HG03571 (cell line): ENCODE data around the gene SGK2.
"Not testable (repeated sequence)": the region's sequence is repeated elsewhere in the genome, so short reads cannot be mapped to it uniquely, and the experiment has no call there.

Source experiments
- ATAC-seq: cut with Tn5 transposase; IDR thresholded peaks from one replicate; pipeline ENCODE4 v1.9.1; 2021; ENCODE audit not compliant: unreplicated experiment

Gene SGK2

DNA sequence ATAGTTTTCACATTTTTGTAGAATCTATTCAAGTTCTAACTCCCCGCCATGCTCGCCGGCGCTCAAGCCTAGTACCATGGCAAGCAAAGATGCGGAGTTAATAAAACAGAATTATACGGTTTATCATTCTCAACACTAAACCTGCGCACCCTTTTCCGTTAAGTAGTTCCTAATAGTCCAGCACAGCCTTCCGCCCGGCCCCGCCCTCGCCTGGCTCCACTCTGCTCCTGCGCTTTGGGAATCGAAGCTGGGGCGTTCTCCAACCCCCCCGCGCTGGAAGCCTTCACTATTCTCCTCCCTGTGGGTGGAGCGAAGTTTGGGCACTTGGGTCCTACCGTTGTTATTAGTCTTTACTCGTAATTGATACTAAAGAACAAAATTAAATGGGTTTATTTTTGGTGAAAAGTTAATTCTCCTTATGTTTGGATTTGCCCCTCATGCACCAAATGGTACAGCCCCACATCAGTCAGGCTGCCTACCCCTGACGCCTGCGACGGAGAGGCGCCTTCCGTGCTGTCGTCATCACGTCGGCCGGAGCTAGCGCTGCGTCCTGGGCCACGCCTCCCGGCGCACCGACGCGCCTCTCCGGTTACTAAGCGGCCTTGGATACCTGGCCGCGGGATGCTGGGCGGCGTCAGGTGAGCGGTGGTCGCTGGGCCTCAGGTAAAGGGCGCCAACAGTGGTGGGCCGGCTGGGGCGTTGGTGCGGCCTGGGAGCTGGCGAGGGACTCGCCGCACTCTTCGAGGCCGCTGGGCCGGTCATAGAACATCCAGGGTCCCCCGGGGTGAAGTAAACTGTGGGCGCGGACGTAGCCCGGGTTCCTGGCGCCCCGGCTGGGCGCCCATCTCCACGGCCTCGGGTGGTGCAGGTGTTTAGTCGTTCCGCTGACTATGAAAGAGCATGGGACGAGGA lies 31.8 kb downstream of the SGK2 start, which contains the start of gene IFT52:
Gene IFT52 (plus strand): TSS at position 546 of the 912 bp plus-strand sequence. CDS start 3,762 bp downstream, outside the sequence.
- ATAC-seq, result peak; percentile 99

GRCh38 chr20:43601960-43602359 lies 43.1 kb downstream of the SGK2 start:
- not testable (repeated sequence) for ATAC-seq

- ATAC-seq, result no peak
These were observed 44.3 kb downstream of the SGK2 start for GRCh38 chr20:43603124-43603523.

- ATAC-seq, result no peak
These were observed 46.9 kb downstream of the SGK2 start for GRCh38 chr20:43605715-43606114.

DNA sequence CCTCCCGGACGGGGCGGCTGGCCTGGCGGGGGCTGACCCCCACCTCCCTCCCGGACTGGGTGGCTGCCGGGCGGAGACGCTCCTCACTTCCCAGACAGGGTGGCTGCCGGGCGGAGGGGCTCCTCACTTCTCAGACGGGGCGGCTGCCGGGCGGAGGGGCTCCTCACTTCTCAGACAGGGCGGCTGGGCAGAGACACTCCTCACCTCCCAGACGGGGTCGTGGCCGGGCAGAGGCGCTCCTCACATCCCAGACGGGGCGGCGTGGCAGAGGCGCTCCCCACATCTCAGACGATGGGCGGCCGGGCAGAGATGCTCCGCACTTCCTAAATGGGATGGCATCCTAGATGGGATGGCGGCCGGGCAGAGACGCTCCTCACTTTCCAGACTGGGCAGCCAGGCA lies 48.5 kb downstream of the SGK2 start:
- not testable (repeated sequence) for ATAC-seq

GRCh38 chr20:43631598-43631997 lies 72.8 kb downstream of the SGK2 start:
- no peak for ATAC-seq
